ENCODE measurements around the gene OR10S1.
"Not testable (repeated sequence)": the region's sequence is repeated elsewhere in the genome, so short reads cannot be mapped to it uniquely, and the experiment has no call there.

Gene OR10S1, protein sequence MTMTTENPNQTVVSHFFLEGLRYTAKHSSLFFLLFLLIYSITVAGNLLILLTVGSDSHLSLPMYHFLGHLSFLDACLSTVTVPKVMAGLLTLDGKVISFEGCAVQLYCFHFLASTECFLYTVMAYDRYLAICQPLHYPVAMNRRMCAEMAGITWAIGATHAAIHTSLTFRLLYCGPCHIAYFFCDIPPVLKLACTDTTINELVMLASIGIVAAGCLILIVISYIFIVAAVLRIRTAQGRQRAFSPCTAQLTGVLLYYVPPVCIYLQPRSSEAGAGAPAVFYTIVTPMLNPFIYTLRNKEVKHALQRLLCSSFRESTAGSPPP

DNA sequence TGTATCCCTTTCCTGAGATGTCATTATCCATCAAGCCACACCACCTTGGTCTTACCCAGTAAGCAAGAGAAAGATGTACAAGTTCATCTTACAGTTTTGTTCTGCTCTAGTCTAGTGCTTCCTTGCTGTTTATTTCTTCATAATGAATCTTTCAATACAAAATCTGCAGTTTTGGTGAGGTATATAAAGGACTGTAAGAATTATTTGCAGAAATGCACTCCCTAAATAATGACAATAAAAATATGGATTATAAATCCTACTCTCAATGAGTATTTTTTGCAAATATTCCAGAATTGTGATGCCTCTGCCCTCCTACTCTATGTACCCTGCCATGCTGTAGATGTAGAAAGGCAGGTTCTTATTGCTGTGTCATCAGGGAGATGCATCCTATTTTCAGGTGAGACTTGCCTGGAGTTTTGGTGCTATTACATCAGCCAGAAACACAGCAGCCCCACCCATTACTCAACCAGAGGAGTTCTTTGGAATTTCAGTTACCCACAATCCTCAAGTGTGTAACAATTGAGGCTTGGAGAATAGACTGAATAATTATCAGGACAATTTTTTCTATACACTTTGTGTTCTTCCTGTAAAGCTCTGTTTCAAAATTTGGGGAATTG, at the start of gene OR10S1:
Gene OR10S1 (minus strand): TSS at position 51 of the 617 bp plus-strand sequence. CDS start 117 bp downstream, outside the sequence.
- DNase-seq = no peak

DNA sequence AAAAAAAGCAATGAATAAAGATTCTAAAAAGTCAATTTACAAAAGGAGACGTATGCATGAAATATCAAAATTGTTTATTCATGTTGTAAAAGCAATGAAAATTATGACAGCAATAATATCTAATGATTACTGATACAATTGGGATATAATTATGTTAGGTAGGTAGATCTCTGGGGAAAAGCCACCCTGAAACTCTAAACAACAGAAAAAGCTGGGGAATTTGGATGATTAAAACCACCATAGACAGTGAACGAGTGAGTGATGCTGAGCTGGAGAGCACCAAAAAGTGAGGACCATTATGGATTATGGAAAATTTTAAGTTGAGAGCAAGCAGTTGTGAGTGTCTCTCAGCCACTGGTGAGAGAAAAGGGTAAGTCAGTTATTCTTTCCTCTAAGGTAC, 48.9 kb upstream of the OR10S1 start, which contains the start of gene OR10G8:
Gene OR10G8 (plus strand): TSS at position 301 of the 400 bp plus-strand sequence. CDS start 2,825 bp downstream, outside the sequence.
- DNase-seq = no peak

DNA sequence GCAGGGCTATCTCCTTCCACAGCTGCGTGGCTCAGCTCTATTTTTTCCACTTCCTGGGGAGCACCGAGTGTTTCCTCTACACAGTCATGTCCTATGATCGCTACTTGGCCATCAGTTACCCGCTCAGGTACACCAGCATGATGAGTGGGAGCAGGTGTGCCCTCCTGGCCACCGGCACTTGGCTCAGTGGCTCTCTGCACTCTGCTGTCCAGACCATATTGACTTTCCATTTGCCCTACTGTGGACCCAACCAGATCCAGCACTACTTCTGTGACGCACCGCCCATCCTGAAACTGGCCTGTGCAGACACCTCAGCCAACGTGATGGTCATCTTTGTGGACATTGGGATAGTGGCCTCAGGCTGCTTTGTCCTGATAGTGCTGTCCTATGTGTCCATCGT, 38.3 kb upstream of the OR10S1 start:
- not testable (repeated sequence) for DNase-seq

DNA sequence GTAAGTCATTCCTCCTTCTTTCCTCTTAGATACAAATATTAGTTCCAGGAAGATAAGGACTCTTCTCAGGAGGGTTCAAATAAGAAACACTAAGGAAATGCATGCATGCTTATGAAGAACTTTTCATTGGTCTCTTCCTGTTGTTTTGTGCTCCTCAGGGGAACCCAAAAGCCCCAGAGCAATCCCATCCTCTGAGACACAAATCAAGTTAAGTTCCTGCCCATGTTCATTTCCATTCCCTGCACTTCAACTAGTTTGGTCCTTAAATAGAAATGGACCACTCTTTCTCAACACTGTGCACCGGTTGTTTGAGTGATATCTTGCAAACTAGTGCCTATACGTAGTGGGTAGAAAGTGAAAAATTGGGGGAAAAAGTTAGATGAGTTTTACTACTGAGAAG, 35.1 kb upstream of the OR10S1 start, which contains the start of gene OR10G4:
Gene OR10G4 (plus strand): TSS at position 301 of the 400 bp plus-strand sequence. CDS start 2,578 bp downstream, outside the sequence.
- DNase-seq = no peak

DNA sequence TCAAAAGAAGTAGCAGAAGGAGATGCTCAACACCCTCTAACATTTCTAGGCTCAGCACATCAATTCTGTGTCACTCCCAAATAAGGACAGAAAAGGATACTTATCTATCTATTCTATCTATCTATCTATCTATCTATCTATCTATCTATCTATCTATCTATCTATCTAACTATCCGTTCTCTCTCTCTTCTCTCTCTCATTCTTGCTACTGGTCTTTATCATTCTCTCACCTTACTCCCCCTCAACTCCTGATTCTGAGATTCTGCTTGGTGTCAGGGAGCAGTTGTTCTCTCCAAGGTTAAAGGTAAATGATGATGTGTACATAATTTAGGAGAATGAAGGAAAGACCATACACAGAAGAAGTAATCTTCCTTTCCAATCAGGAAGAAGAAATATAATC, 17.5 kb upstream of the OR10S1 start, which contains the start of gene OR10G6:
Gene OR10G6 (minus strand): TSS at position 43 of the 400 bp plus-strand sequence. CDS start 0 bp downstream, at position 43.
- DNase-seq = no peak

DNA sequence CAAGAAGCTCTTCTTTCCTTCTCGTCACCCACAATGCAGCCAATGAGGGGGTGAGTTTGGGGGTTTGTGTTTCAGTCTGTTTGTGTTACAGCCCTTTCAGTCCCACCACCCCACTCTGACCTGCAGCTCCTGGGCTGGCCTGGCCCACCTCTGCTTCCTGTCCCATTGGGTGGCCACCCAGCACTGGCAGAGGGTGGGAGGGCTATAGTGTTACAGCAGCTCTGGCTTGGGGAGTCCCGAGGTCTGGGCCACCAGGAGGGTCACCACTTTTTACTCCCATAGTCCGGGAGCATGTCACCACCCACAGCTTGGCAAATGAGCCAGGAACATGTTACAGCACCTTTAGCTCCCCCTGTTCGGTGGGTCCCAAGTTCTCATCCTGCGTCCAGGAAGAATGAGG, 1.7 kb upstream of the OR10S1 start:
- DNase-seq = no peak

DNA sequence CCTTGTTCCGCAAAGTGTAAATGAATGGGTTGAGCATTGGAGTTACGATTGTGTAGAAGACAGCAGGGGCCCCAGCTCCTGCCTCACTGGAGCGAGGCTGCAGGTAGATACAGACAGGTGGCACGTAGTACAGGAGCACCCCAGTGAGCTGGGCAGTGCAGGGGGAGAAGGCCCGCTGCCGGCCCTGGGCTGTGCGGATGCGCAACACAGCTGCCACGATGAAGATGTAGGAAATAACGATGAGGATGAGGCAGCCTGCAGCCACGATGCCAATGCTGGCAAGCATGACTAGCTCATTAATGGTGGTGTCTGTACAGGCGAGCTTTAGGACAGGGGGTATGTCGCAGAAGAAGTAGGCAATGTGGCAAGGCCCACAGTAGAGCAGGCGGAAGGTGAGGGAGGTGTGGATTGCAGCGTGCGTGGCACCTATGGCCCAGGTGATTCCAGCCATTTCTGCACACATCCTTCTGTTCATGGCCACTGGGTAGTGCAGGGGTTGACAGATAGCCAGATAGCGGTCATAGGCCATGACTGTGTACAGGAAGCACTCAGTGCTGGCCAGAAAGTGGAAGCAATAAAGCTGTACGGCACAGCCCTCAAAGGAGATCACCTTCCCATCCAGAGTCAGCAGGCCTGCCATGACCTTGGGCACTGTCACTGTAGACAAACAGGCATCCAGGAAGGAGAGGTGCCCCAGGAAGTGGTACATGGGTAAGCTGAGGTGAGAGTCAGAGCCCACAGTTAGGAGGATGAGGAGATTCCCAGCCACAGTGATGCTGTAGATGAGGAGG, 616 bp downstream of the OR10S1 start:
- DNase-seq = no peak

DNA sequence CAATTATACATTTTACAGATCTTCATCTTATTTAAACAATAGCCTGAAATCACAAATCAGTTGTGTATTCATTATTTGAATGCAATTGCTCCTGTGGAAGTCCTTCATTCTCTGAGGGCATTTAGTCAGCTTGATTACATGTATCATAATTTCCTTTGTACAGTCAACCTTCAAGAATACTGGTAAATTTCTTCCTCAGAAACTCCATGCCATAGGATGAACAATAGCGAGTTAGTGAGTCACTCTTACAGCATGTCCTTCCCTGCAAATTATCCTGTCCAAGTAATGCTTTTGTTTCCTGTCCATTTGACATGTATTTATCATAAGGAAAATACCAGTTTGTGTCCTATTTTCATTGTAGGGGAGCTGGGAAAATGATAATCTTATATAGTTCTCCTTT, 3.8 kb downstream of the OR10S1 start:
- no peak for DNase-seq

DNA sequence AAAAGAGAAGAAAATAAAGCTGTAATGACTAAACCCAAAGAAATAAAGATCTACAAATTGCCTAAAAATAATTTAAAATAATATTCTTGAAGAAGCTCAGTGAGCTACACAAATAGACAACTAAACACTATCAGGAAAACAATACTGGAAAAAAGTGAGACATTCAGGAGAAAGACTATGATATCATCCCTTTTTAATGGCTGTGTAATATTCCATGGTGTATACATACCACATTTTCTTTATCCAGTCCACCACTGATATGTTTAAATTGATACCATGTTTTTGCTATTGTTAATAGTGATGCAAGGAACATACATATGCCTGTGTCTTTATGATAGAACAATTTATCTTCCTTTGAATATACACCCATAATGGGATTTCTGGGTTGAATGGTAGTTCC, 20.8 kb downstream of the OR10S1 start:
- DNase-seq = no peak

DNA sequence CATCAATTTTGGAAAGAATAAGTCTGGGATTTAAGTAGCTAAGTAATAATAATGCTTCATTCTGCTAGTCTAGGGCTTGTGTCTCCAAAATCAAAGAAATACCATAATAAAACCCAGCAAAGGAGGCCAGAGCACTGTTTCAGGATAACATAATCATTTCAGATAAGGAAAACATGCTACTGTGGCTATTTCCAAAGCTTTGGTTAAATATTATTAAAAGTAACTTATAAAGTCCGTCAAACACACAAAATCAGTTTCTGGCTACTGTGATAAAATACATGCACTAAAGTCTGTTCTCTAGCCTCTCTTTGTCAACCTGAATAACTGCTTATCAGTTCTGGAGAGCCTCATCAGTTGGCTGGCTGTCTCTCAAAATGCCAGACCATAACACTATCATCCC, 32.4 kb downstream of the OR10S1 start:
- DNase-seq = no peak

DNA sequence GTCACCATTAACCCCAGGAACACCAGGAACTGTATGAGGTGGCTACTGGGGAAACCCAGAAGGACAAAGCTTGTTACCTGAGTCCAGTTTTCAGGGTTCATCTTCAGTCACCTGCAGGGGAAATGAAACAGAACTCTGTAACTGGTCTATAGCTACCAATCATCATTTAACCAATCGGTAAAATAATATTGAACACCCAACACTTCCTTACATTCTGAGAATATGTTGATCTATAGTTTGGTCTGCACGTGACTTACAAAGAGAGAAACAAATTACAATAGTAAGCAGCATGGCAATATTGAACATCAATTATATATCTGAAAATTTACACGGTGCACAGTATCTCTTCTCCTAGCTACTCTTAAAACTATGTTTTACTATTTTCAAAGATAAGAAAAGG, 33.8 kb downstream of the OR10S1 start, which contains the start of gene OR6T1:
Gene OR6T1 (minus strand): TSS at position 101 of the 400 bp plus-strand sequence. CDS start 0 bp downstream, at position 101.
- DNase-seq = no peak

DNA sequence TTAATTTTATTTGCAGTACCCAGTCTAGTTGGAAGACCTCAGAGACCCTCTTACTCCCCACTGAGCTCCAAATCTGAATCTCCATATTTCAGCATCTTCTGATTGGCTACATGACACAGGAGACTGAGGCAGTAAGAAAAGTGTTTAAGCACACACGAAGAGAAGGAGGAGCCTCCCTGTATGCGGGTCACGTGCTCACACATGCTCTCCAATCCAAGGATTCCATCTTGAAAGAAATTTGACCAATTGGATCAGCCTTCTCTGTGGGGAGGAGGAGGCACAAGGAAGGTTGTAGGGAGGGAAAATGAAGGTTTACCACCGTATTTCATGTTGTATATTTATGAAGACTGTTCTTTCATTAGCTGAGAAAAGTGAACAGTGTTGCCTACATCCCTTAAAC, 35.2 kb downstream of the OR10S1 start:
- no peak for DNase-seq

DNA sequence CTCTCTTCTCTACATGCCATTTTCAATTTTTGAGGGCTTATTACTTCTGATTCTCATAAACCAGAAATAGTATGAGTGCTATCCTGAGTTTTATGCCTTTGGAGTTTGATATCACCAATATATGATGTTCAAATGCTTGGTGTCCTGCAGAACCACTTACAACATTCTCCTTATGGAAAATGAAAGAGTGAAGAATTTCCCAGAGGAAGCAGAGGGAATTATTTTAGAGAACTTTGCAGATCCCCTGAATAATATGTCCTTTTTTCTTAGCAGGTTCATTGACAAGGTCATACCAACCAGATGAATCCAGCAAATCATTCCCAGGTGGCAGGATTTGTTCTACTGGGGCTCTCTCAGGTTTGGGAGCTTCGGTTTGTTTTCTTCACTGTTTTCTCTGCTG, 38.3 kb downstream of the OR10S1 start, which contains the start of gene OR4D5:
Gene OR4D5 (plus strand): TSS at position 301 of the 400 bp plus-strand sequence. CDS start 0 bp downstream, at position 301.
- no peak for DNase-seq

Measured in activated CD4-positive, alpha-beta T cell treated with anti-CD3 and anti-CD28 coated beads, Interleukin-10, Interleukin-2, amounts not matched to agents 100 ng/mL and 50 ng/mL, durations not matched to agents 16 hours and 8 hours (primary cell).